Measurements from ENCODE around the gene PRDX5.

The PRDX5 gene

DNA sequence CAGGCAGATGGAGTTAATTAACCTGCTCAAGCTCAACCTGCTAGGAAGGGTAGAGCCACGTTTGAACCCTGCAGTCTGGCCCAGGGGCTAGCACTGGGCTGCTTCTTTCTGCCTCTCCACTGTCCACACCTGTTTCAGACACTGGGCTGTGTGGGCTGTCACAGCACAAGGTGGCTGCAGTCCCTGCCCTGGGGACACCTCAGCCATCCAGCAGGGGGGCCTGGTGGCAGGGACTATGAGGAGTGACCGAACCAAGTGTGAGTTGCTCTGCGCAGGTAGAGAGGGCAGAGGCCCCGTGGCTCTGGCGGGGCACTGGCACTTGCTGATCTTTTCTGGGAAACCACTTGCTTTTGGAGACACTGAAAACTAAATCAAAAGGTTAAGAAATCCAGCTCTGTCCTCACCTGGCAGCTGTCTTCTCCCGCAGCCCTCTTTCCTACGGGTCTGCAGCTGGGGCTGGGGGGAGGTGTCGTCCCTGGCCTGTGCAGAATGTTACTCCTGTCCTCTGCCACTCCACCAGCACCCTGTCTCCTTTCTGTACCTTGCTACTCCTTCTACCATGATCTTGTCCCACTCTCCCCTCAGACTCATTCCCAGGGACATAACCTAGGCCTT, 39.2 kb upstream of the PRDX5 start:
- Histone ChIP-seq H3K27ac (replicated peaks) (no peak overlapping the region), H3K4me3 (replicated peaks; ENCODE audit: insufficient read depth, low read length) (no peak overlapping the region)

DNA sequence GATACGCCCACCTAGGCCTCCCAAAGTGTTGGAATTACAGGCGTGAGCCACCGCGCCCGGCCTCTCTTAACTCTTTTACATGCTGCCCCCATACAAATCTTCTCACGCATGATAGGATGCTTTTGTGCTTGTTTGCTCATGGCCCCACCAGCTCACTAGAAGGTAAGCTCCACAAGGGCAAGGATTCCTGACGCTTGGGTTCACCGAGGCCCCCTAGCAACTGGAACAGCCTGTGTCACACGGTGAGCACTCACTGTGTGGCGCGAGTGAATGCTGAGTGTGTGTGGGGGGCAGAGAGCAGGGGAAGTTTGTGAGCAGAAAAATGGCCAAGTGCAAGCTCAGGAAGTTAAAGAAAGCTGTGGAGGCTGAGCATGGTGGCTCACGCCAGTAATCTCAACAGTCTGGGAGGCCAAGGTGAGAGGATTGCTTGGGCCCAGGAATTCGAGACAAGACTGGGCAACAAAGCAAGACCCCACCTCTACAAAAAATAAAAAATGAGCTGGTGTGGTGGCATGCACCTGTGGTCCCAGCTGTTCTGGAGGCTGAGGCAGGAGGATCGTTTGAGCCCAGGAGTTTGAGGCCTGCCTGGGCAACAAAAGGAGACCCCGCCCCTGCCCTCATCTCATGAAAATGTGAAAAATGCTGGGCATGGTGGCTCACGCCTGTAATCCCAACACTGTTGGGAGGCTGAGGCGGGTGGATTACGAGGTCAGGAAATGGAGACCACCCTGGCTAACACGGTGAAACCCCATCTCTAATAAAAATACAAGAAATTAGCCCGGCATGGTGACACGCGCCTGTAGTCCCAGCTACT, 35.8 kb upstream of the PRDX5 start:
- Histone ChIP-seq H3K4me3 (replicated peaks; ENCODE audit: insufficient read depth, low read length) (no peak overlapping the region), H3K27me3 (ENCODE audit: insufficient read depth, poor library complexity, severe bottlenecking) (no peaks in the 10 kb centered on the region)

More for the DNA sequence above, 39.2 kb upstream of the PRDX5 start:
- DNase-seq (ENCODE audit: low read depth in 1 of 2, low spot score in 1 of 2): no peak
- H3K27me3 ChIP-seq (ENCODE audit: insufficient read depth, poor library complexity, severe bottlenecking): no peaks in the 10 kb centered on the region
- TF ChIP-seq, protein P1, sequence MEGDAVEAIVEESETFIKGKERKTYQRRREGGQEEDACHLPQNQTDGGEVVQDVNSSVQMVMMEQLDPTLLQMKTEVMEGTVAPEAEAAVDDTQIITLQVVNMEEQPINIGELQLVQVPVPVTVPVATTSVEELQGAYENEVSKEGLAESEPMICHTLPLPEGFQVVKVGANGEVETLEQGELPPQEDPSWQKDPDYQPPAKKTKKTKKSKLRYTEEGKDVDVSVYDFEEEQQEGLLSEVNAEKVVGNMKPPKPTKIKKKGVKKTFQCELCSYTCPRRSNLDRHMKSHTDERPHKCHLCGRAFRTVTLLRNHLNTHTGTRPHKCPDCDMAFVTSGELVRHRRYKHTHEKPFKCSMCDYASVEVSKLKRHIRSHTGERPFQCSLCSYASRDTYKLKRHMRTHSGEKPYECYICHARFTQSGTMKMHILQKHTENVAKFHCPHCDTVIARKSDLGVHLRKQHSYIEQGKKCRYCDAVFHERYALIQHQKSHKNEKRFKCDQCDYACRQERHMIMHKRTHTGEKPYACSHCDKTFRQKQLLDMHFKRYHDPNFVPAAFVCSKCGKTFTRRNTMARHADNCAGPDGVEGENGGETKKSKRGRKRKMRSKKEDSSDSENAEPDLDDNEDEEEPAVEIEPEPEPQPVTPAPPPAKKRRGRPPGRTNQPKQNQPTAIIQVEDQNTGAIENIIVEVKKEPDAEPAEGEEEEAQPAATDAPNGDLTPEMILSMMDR (IDR thresholded peaks at IDR 0.05; ENCODE audit: insufficient read depth, low read length): no peak
- no peak for TF ChIP-seq REST (IDR thresholded peaks at IDR 0.05; ENCODE audit: insufficient replicate concordance, low read depth)
- TF ChIP-seq POLR2AphosphoS5 (IDR thresholded peaks at IDR 0.05; ENCODE audit: low read depth): no peak
- no peak for TF ChIP-seq GABPA (IDR thresholded peaks at IDR 0.05; ENCODE audit: low read depth)
- no peak for TF ChIP-seq SPI1 (IDR thresholded peaks at IDR 0.05; ENCODE audit: borderline replicate concordance, low read depth)

More for the DNA sequence above, 35.8 kb upstream of the PRDX5 start:
- DNase-seq (ENCODE audit: low read depth in 1 of 2, low spot score in 1 of 2): no peak
- TF ChIP-seq GABPA (IDR thresholded peaks at IDR 0.05; ENCODE audit: low read depth) (no peak), POLR2AphosphoS5 (IDR thresholded peaks at IDR 0.05; ENCODE audit: low read depth) (no peak), REST (IDR thresholded peaks at IDR 0.05; ENCODE audit: insufficient replicate concordance, low read depth) (no peak), SPI1 (IDR thresholded peaks at IDR 0.05; ENCODE audit: borderline replicate concordance, low read depth) (no peak)
- TF ChIP-seq, protein P1 (IDR thresholded peaks at IDR 0.05; ENCODE audit: insufficient read depth, low read length): no peak
- no peak overlapping the region for H3K27ac ChIP-seq (replicated peaks)

Data from HL-60 (cell line).